DMS79 (cell line): ENCODE results near the gene SLAIN1.

Experiments
- DNase-seq: peaks from one replicate; lab custom pipeline; 2025; lab: John Stamatoyannopoulos, UW

SLAIN1 gene

GRCh38 chr13:77714119-77714755 is 16.8 kb downstream of the SLAIN1 start:
- DNase-seq = no peak

- DNase-seq = no peak
Measured at GRCh38 chr13:77715233-77715891, 17.9 kb downstream of the SLAIN1 start.

- no peak for DNase-seq
Measured at GRCh38 chr13:77716692-77717091, 19.2 kb downstream of the SLAIN1 start.

- DNase-seq = no peak
Measured at GRCh38 chr13:77717508-77717907, 20.0 kb downstream of the SLAIN1 start.

- DNase-seq = no peak
Measured at GRCh38 chr13:77719128-77719527, 21.6 kb downstream of the SLAIN1 start.

GRCh38 chr13:77720988-77721387 is 23.5 kb downstream of the SLAIN1 start:
- DNase-seq = no peak

- DNase-seq = no peak
Measured at GRCh38 chr13:77724092-77724491, 26.6 kb downstream of the SLAIN1 start.

GRCh38 chr13:77725071-77725470 is 27.6 kb downstream of the SLAIN1 start:
- DNase-seq = no peak

- no peak for DNase-seq
Measured at GRCh38 chr13:77728265-77729125, 31.0 kb downstream of the SLAIN1 start.

GRCh38 chr13:77729502-77730221 is 32.2 kb downstream of the SLAIN1 start:
- DNase-seq = no peak

- no peak for DNase-seq
Measured at GRCh38 chr13:77730572-77730971, 33.1 kb downstream of the SLAIN1 start.

- DNase-seq = no peak
Measured at GRCh38 chr13:77732287-77732686, 34.8 kb downstream of the SLAIN1 start.

GRCh38 chr13:77733674-77734073 is 36.2 kb downstream of the SLAIN1 start:
- DNase-seq = no peak

GRCh38 chr13:77737583-77738200 is 40.2 kb downstream of the SLAIN1 start:
- no peak for DNase-seq

GRCh38 chr13:77740097-77740735 is 42.7 kb downstream of the SLAIN1 start:
- DNase-seq = no peak

- DNase-seq = no peak
Measured at GRCh38 chr13:77740931-77741596, 43.6 kb downstream of the SLAIN1 start.

GRCh38 chr13:77741597-77741972 is 44.1 kb downstream of the SLAIN1 start:
- no peak for DNase-seq

- DNase-seq = no peak
Measured at GRCh38 chr13:77742801-77743200, 45.3 kb downstream of the SLAIN1 start.

GRCh38 chr13:77745784-77746183 is 48.3 kb downstream of the SLAIN1 start:
- no peak for DNase-seq

GRCh38 chr13:77749344-77749880 is 51.9 kb downstream of the SLAIN1 start:
- no peak for DNase-seq
